ENCODE measurements around the gene ZFAND3.

DNA sequence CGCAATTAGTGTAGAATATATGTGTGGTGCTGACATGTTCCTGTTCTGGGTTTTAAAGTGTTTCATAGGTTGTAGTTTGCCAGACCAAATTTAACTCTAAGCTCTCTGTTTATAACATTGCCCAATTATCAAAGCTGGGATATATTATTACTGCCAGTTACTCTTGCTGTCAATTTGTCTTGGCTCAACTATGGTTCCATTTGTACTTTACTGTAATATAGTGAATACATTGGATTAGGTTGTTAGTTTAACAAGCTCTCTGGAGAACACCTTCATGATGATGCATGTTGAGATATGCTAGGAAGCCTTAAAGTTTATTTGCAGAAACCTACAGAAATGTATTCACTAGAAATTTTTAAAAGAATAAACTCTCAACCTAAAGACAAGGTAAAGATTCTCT lies 259.6 kb downstream of the ZFAND3 start:
- TF ChIP-seq, protein P1, sequence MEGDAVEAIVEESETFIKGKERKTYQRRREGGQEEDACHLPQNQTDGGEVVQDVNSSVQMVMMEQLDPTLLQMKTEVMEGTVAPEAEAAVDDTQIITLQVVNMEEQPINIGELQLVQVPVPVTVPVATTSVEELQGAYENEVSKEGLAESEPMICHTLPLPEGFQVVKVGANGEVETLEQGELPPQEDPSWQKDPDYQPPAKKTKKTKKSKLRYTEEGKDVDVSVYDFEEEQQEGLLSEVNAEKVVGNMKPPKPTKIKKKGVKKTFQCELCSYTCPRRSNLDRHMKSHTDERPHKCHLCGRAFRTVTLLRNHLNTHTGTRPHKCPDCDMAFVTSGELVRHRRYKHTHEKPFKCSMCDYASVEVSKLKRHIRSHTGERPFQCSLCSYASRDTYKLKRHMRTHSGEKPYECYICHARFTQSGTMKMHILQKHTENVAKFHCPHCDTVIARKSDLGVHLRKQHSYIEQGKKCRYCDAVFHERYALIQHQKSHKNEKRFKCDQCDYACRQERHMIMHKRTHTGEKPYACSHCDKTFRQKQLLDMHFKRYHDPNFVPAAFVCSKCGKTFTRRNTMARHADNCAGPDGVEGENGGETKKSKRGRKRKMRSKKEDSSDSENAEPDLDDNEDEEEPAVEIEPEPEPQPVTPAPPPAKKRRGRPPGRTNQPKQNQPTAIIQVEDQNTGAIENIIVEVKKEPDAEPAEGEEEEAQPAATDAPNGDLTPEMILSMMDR (conservative IDR thresholded peaks at IDR 0.05 in 1 of 2, IDR thresholded peaks at IDR 0.05 in 1 of 2; ENCODE audit: low read depth in 1 of 2, low read length in 2 of 2) = no peak
- TF ChIP-seq EZH2 (IDR thresholded peaks at IDR 0.05; ENCODE audit: low read length, missing control alignments) = no peak

Measured in fibroblast of lung (primary cell).